Duodenal mucosa (tissue), 2 donors: ENCODE measurements around the gene ANKS1B.

ENCODE experiments used
- H3K27ac ChIP-seq: one replicate; pipeline ENCODE4 v1.7.0; 2013; ENCODE audit warnings: low read depth, low read length
- H3K27me3 ChIP-seq, 2 donors: one replicate each; pipeline ENCODE4 v1.7.0; 2013; ENCODE audit warnings: low read length in 2 of 2, control low read depth in 1 of 2; ENCODE audit not compliant: insufficient read depth in 2 of 2, control insufficient read depth in 1 of 2
- H3K36me3 ChIP-seq, 2 donors: one replicate each; pipeline ENCODE4 v1.7.0; 2013; ENCODE audit warnings: low read length in 2 of 2, control low read depth in 1 of 2; ENCODE audit not compliant: insufficient read depth in 2 of 2, control insufficient read depth in 1 of 2
- H3K4me1 ChIP-seq, 2 donors: one replicate each; pipeline ENCODE4 v1.7.0; 2013; ENCODE audit warnings: low read length in 2 of 2, control low read depth in 1 of 2; ENCODE audit not compliant: insufficient read depth in 2 of 2, control insufficient read depth in 1 of 2
- H3K4me3 ChIP-seq, 2 donors: one replicate each; pipeline ENCODE4 v1.7.0; 2013; ENCODE audit warnings: low read length in 2 of 2, low read depth in 1 of 2
- H3K9ac ChIP-seq, 2 donors: one replicate each; pipeline ENCODE4 v1.7.0; 2013; ENCODE audit warnings: low read length in 2 of 2, low read depth in 1 of 2
- H3K9me3 ChIP-seq, 2 donors: one replicate each; pipeline ENCODE4 v1.7.0; 2013; ENCODE audit warnings: low read length in 2 of 2, control low read depth in 1 of 2; ENCODE audit not compliant: control insufficient read depth in 1 of 2

The ANKS1B gene

DNA sequence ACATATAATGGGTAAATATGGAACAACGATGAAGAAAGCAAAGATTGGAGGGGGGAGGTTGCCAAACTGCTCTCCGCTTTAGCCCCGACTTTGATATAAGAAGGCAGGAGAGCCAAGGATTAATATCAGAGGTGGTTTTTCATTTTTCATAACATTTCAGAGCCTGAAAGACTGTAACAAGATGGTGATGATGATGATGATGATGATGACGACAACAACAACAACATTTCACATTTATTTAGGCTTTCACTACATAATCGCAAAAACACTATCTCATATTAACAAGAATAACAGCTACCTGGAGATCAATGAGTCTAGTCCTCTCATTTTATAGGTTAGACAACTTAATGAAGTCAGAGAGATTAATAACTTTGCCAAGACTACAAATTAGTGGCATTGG lies 86.1 kb downstream of the ANKS1B start:
- Histone ChIP-seq H3K4me1 (no peaks in the 10 kb centered on the region), H3K9me3 (no peaks in the 10 kb centered on the region), H3K27me3 (no peaks in the 10 kb centered on the region), H3K9ac (no peak overlapping the region), H3K27ac (no peak overlapping the region), H3K4me3 (no peak overlapping the region), H3K36me3 (no peaks in the 10 kb centered on the region)

DNA sequence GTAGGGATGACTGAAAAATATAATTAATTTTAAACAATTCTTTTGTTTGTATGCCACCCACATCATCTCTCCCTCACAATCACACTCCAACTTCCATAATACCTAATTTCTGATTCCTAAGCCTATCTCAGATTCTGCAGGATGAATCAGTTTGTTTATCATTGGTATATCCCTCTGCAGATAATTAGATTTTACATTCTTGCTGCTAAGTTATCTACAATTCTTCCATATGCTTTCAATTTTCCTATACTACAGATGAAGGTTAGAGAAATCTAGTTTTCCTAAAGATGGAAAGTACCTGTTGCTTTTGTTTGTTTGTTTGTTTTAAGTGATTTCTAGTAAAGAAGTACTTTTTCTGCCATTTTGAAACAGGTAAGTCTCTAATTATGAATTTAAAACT lies 105.3 kb downstream of the ANKS1B start:
- Histone ChIP-seq H3K9ac (no peak overlapping the region), H3K27ac (no peak overlapping the region), H3K36me3 (no peaks in the 10 kb centered on the region), H3K4me3 (no peak overlapping the region), H3K9me3 (no peaks in the 10 kb centered on the region), H3K27me3 (no peaks in the 10 kb centered on the region), H3K4me1 (no peaks in the 10 kb centered on the region)

DNA sequence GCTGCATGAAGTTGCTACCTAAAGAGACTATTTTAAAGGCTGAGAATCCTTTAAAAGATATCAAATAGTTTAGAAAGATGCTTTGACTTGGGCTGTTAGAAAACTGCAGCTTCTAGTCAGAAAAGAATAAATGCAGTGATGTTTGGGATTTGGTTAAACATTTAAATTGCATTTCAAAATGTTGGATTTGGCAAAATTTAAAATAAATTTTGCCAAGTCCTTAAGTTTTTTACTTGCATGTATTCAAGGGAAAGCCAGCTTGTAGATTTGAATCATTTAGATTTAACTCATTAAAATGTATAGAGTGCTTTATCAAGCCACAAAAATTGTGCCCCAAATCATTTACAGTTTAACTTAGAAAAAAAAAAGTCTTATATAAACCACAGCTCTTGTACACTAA lies 109.7 kb downstream of the ANKS1B start:
- no peak overlapping the region for H3K9ac ChIP-seq
- H3K4me3 ChIP-seq = no peak overlapping the region
- H3K27ac ChIP-seq = no peak overlapping the region
- H3K9me3 ChIP-seq = no peaks in the 10 kb centered on the region
- H3K36me3 ChIP-seq = no peaks in the 10 kb centered on the region
- no peaks in the 10 kb centered on the region for H3K27me3 ChIP-seq
- H3K4me1 ChIP-seq = no peaks in the 10 kb centered on the region

DNA sequence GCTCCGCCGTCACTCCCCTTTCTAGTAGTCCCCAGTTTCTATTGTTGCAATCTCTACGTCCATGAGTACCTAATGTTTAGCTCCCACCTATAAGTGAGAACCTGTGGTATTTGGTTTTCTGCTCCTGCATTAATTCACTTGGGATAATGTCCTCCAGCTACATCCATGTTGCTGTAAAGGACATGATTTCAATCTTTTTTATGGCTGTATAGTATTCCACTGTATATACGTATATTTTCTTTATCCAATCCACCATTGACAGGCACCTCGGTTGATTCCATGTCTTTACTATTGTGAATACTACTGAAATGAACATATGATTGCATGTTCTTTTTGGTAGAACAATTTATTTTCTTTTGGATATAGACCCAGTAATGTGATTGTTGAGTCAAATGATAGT lies 114.7 kb downstream of the ANKS1B start:
- Histone ChIP-seq H3K27ac (no peak overlapping the region), H3K9me3 (no peaks in the 10 kb centered on the region), H3K36me3 (no peaks in the 10 kb centered on the region), H3K27me3 (no peaks in the 10 kb centered on the region), H3K4me3 (no peak overlapping the region), H3K9ac (no peak overlapping the region), H3K4me1 (no peaks in the 10 kb centered on the region)

DNA sequence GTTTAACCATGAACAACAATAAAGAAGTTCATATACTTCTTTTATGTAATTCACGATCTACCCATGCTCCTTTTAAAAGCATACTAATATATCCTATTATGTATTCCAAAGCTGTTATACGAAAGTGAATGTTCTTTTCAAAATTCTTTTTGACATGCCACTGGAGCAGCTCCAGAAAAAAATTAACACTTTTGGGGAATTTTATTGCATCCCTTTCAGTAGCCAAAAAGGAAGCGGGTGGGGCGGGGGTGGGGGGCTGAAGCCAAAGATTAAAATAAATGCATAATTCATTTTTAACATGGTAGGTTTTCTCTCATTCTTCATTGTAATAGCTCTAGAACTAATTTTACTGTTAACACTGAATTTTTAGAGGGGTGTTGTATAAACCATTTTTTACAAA lies 123.0 kb downstream of the ANKS1B start:
- H3K9me3 ChIP-seq = no peaks in the 10 kb centered on the region
- H3K27me3 ChIP-seq = no peaks in the 10 kb centered on the region
- no peak overlapping the region for H3K27ac ChIP-seq
- no peaks in the 10 kb centered on the region for H3K4me1 ChIP-seq
- H3K4me3 ChIP-seq = no peak overlapping the region
- H3K9ac ChIP-seq = no peak overlapping the region
- no peaks in the 10 kb centered on the region for H3K36me3 ChIP-seq

DNA sequence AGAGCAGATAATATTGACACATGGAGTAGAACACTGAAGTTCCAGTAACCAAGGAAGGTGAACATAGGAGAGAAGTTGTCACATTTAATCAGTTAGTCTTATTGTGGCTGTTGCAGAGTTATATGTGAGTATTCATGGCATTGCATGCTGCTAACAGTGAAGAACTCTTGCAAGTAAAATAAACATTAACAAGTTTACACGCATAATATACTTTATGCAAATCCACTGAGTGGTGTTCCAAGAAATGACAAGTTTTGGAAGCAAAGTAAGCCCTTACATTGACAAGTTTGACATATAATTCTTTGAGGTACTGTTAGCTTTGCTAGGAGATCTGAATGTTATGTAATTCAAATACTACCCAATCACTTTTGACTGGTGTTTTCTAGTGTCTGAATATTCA lies 125.6 kb downstream of the ANKS1B start:
- no peak overlapping the region for H3K27ac ChIP-seq
- no peaks in the 10 kb centered on the region for H3K9me3 ChIP-seq
- H3K36me3 ChIP-seq = no peaks in the 10 kb centered on the region
- no peaks in the 10 kb centered on the region for H3K27me3 ChIP-seq
- H3K4me3 ChIP-seq = no peak overlapping the region
- H3K4me1 ChIP-seq = no peaks in the 10 kb centered on the region
- no peak overlapping the region for H3K9ac ChIP-seq

DNA sequence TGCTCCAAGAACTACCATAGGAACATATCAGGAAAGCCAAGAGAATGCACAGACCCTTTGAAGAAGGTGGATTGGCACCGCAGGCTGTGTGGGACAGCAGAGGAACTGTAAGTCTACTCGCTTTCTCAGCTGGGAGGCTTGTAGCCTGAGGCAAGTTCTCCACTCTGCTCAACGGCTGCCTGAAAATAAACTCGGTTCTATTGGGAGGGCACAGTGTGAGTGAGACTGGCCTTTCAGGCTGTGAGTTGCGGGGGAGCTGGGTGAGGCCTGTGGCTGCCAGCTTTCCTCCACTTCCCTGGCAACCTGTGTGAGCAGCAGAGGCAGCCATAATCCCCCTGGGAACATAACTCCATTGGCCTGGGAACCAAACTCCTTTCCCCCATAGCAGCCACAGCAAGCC lies 132.1 kb downstream of the ANKS1B start:
- Histone ChIP-seq H3K36me3 (no peaks in the 10 kb centered on the region), H3K4me3 (no peak overlapping the region), H3K27me3 (no peaks in the 10 kb centered on the region), H3K27ac (no peak overlapping the region), H3K9me3 (no peaks in the 10 kb centered on the region), H3K4me1 (no peaks in the 10 kb centered on the region), H3K9ac (no peak overlapping the region)

DNA sequence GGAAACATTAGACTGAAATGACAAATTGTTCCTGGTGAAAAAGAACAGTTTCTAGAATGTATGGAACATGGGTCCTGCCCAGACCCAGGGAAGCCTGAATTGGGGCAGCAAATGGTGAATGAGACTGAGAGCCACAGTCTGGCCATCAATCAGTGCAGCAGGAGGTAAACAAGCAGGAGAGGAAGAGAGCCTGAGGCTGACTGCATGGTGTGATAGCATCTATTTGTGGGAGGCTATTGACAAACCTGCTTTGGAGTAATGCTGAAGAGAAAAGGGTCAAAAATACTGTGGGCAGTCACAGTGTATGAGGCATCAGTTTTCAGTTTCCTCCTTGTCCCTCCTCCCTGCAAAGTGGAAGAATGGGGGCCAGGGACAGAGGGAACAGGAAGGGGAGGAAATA lies 136.8 kb downstream of the ANKS1B start:
- Histone ChIP-seq H3K4me3 (no peak overlapping the region), H3K4me1 (no peaks in the 10 kb centered on the region), H3K9ac (no peak overlapping the region), H3K27ac (no peak overlapping the region), H3K27me3 (no peaks in the 10 kb centered on the region), H3K9me3 (no peaks in the 10 kb centered on the region), H3K36me3 (no peaks in the 10 kb centered on the region)

DNA sequence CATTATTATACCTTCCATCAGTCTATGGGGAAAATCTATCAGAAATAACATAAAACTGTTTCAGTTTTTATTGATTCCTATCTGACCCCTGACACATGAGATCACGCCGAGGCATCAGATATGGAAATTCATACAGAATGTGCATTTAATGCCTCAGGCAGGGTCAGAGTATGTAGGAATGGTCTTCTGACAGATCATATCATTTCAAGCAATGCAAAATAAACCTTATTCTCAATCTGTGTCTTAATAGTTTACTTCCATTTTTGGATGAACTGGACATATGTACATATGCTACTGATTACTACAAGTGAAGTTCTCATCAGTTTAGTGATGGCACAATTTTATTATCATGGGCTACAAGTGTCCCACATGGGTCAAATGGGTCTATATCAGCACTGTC lies 150.0 kb downstream of the ANKS1B start:
- H3K27me3 ChIP-seq = no peaks in the 10 kb centered on the region
- no peaks in the 10 kb centered on the region for H3K9me3 ChIP-seq
- no peaks in the 10 kb centered on the region for H3K36me3 ChIP-seq
- H3K4me3 ChIP-seq = no peak overlapping the region
- H3K9ac ChIP-seq = no peak overlapping the region
- H3K4me1 ChIP-seq = no peaks in the 10 kb centered on the region
- no peak overlapping the region for H3K27ac ChIP-seq

DNA sequence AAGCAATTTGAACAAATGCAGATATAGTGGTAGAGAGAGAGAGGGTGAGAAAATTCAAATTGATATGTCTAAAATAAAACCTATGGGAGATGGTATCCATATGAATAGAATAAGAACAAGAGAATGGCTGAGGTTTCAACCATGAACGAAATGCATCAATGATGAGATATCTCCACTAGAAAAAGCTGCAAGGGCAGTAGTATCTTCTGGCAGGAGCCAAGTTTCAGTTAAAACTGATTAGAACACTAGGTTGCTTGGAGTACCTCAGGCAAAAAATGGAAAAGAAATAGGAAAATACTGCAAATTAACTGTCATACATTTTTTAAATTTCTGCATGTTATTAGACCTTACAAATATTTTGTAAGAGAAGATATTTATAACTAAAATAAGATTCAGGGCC lies 151.3 kb downstream of the ANKS1B start:
- H3K4me3 ChIP-seq = no peak overlapping the region
- no peak overlapping the region for H3K9ac ChIP-seq
- H3K36me3 ChIP-seq = no peaks in the 10 kb centered on the region
- H3K9me3 ChIP-seq = no peaks in the 10 kb centered on the region
- no peak overlapping the region for H3K27ac ChIP-seq
- no peaks in the 10 kb centered on the region for H3K4me1 ChIP-seq
- H3K27me3 ChIP-seq = no peaks in the 10 kb centered on the region

DNA sequence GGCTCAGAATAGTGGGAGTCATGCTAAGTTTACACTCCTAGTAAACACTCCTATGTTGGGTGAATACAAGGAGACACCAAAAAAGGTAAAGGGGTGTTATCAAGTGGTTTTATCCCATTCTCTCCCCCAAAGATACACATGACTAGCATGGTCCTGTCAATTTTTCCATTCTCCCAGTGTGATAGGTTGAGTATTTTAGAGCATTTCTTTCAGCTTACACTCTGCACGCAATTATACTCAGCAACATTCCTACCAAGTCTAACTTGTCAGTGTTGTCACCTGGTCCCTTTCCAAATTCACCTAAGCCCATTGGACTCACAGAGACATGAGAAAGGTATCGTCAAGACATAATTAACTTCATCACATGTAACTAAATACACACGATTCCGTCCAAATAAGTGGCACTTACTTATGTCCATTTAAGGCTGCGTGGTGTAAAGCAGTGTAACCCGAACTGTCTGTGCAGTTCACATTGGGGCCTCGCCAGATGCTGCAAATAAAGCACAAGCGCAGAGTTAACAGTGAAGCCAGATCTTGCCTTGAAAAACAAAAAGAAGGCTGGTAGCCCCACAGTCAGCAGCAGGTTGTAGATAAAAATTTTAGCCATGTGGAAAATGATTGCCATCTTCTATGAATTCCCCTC lies 159.7 kb downstream of the ANKS1B start:
- H3K27ac ChIP-seq = no peak overlapping the region
- H3K4me3 ChIP-seq = no peak overlapping the region
- no peaks in the 10 kb centered on the region for H3K36me3 ChIP-seq
- no peak overlapping the region for H3K9ac ChIP-seq
- H3K9me3 ChIP-seq = no peaks in the 10 kb centered on the region
- no peaks in the 10 kb centered on the region for H3K4me1 ChIP-seq
- no peaks in the 10 kb centered on the region for H3K27me3 ChIP-seq
